K562 (cell line): Measurements from ENCODE around the gene SRD5A1. TPM values are rescaled to one million over a fixed set of nuclear protein-coding genes. Genes with fewer than 3 reads are reported as not detected.

Source experiments
- ATAC-seq: fragments of 200-7000 bp; cut with Tn5 transposase; 3 replicates; pipeline ENCODE4 v1.9.1; 2020; ENCODE audit warnings: moderate library complexity
- BruUV-seq: library from RNA; stranded (reverse); fragments of 400-500 nt; replicated peaks from 2 replicates; lab custom pipeline; 2021; lab: Mats Ljungman, UMichigan
- CTCF ChIA-PET: fragments of 300-600 bp; formaldehyde crosslinking; extraction: SDS; loops from one replicate; lab custom pipeline; 2021; ENCODE audit warnings: low intra/inter-chr PET ratio; lab: Yijun Ruan, JAX
- POLR2A ChIA-PET: fragments of 300-600, 350-650 bp; sonication (Branson Sonifier 250); formaldehyde crosslinking; extraction: SDS; loops from one replicate; lab custom pipeline; 2021; ENCODE audit warnings: antibody characterized with exemption, inconsistent platforms; lab: Yijun Ruan, JAX
- DNase-seq, 4 experiments: peaks; one replicate each; pipeline versions ENCODE4 v3.0.0 to v3.0.0-alpha.2; 2011 to 2018; ENCODE audit warnings: low spot score in 3 of 4, mixed read lengths in 3 of 4; ENCODE audit errors: extremely low read depth in 1 of 4
- FAIRE-seq: peaks from 2 replicates; lab custom pipeline; 2011; peaks lifted over from hg19 to GRCh38; lab: Jason Lieb, UNC
- H2AFZ ChIP-seq: 2 replicates; pipeline ENCODE4 v1.6.0; 2011; ENCODE audit warnings: low read depth, low read length, control low read depth, inconsistent platforms
- H3K27ac ChIP-seq: fragments of 200-600 bp; 3 replicates; pipeline ENCODE4 v1.8.0; 2011; ENCODE audit warnings: low read depth, mild to moderate bottlenecking, control low read depth, inconsistent platforms, low read length, moderate library complexity, mixed read lengths; ENCODE audit errors: extremely low read depth
- H3K27me3 ChIP-seq, 2 experiments: fragments of 300-600 bp in 1 of 2; 2 replicates in 1 of 2; 3 replicates in 1 of 2; pipeline versions ENCODE4 v1.6.0 to v1.8.0; 2011; ENCODE audit warnings: inconsistent platforms in 2 of 2, low read length in 2 of 2, mild to moderate bottlenecking in 1 of 2, mixed read lengths in 1 of 2, moderate library complexity in 1 of 2; ENCODE audit not compliant: control insufficient read depth in 2 of 2, insufficient read depth in 2 of 2
- H3K36me3 ChIP-seq: fragments of 300-600 bp; 3 replicates; pipeline ENCODE4 v1.8.0; 2011; ENCODE audit warnings: mild to moderate bottlenecking, low read length, inconsistent platforms; ENCODE audit not compliant: control insufficient read depth, insufficient read depth
- H3K4me1 ChIP-seq, 2 experiments: fragments of 200-600 bp in 1 of 2; replicated peaks in 1 of 2; 2 replicates in 1 of 2; 3 replicates in 1 of 2; pipeline versions ENCODE4 v1.5.1 to v1.8.0; 2011; ENCODE audit warnings: inconsistent platforms in 2 of 2, low read length in 2 of 2, mild to moderate bottlenecking in 1 of 2, mixed read lengths in 1 of 2, moderate library complexity in 1 of 2; ENCODE audit not compliant: control insufficient read depth in 2 of 2, insufficient read depth in 2 of 2
- H3K4me2 ChIP-seq: 2 replicates; pipeline ENCODE4 v1.6.1; 2011; ENCODE audit warnings: low read length, control low read depth, inconsistent platforms, mixed read lengths; ENCODE audit not compliant: insufficient read depth
- H3K4me3 ChIP-seq: fragments of 200-600 bp; sonication (generic), shearing (Covaris generic); 2 replicates; pipeline ENCODE4 v1.5.1; 2016; ENCODE audit warnings: control low read depth, inconsistent platforms
- H3K79me2 ChIP-seq: fragments of 200-600 bp; 3 replicates; pipeline ENCODE4 v1.8.0; 2011; ENCODE audit warnings: low read length, inconsistent platforms; ENCODE audit not compliant: control insufficient read depth, insufficient read depth
- H3K9ac ChIP-seq, 2 experiments: 2 replicates each; pipeline versions ENCODE4 v1.6.0 to v1.6.1; 2011; ENCODE audit warnings: low read depth in 2 of 2, low read length in 2 of 2, control low read depth in 1 of 2, inconsistent platforms in 1 of 2, mild to moderate bottlenecking in 1 of 2, mixed read lengths in 1 of 2; ENCODE audit not compliant: insufficient read depth in 1 of 2
- H3K9me1 ChIP-seq: one replicate; pipeline ENCODE4 v1.6.0; 2011; ENCODE audit warnings: inconsistent platforms, mild to moderate bottlenecking, low read length, moderate library complexity; ENCODE audit not compliant: control insufficient read depth, insufficient read depth
- H3K9me3 ChIP-seq: replicated peaks from 2 replicates; pipeline ENCODE4 v1.5.1; 2011; ENCODE audit warnings: low read depth, low read length, inconsistent platforms; ENCODE audit not compliant: control insufficient read depth, insufficient read depth
- H4K20me1 ChIP-seq: replicated peaks from 2 replicates; pipeline ENCODE4 v1.6.1; 2011; ENCODE audit warnings: low read length, inconsistent platforms, mixed read lengths; ENCODE audit not compliant: control insufficient read depth, insufficient read depth
- CTBP1 ChIP-seq: fragments of 450-650 bp; IDR thresholded peaks from 2 replicates; pipeline ENCODE4 v1.6.1; 2016; ENCODE audit warnings: borderline replicate concordance
- EGR1 ChIP-seq: fragments of 450-650 bp; conservative IDR thresholded peaks from 2 replicates; pipeline ENCODE4 v1.6.1; 2017; ENCODE audit warnings: mild to moderate bottlenecking
- ESRRB ChIP-seq: fragments of 250-450 bp; sonication (Bioruptor Pico); IDR thresholded peaks from 2 replicates; pipeline ENCODE4 v1.5.0; 2020; ENCODE audit warnings: mild to moderate bottlenecking, moderate library complexity, borderline replicate concordance
- HNRNPK ChIP-seq: fragments of 200-400 bp; formaldehyde crosslinking; IDR thresholded peaks from one replicate; pipeline ENCODE4 v1.6.1; 2018; ENCODE audit warnings: mild to moderate bottlenecking, low read depth, low read length; ENCODE audit not compliant: poor library complexity, severe bottlenecking
- KDM5B ChIP-seq: fragments of 200-600 bp; sonication (generic); IDR thresholded peaks from 2 replicates; pipeline ENCODE4 v1.6.1; 2012; ENCODE audit warnings: low read depth, mild to moderate bottlenecking, moderate library complexity, low read length, control low read depth, inconsistent platforms; ENCODE audit not compliant: insufficient replicate concordance
- NCOA4 ChIP-seq: fragments of 450-650 bp; IDR thresholded peaks from 2 replicates; pipeline ENCODE4 v1.6.1; 2018; ENCODE audit warnings: mild to moderate bottlenecking; ENCODE audit not compliant: partially characterized antibody
- PHF8 ChIP-seq: fragments of 200-600 bp; sonication (generic); IDR thresholded peaks from 2 replicates; pipeline ENCODE4 v1.6.1; 2012; ENCODE audit warnings: mixed run types, mild to moderate bottlenecking, inconsistent platforms, low read length, moderate library complexity, borderline replicate concordance
- POLR3G ChIP-seq: IDR thresholded peaks from 2 replicates; pipeline ENCODE4 v1.6.1; 2011; ENCODE audit not compliant: insufficient read length, insufficient replicate concordance; ENCODE audit errors: extremely low read depth
- SAFB ChIP-seq: fragments of 200-400 bp; formaldehyde crosslinking; IDR thresholded peaks from 2 replicates; pipeline ENCODE4 v1.6.1; 2017; ENCODE audit warnings: low read depth, low read length, borderline replicate concordance
- SIN3A ChIP-seq, 2 experiments: fragments of 150-350 bp in 1 of 2; IDR thresholded peaks; 2 replicates each; pipeline ENCODE4 v1.6.1; 2011 to 2016; ENCODE audit warnings: borderline replicate concordance in 2 of 2, low read depth in 2 of 2, low read length in 2 of 2, mild to moderate bottlenecking in 2 of 2, moderate library complexity in 2 of 2; ENCODE audit not compliant: control insufficient read depth in 1 of 2
- ZBTB7A ChIP-seq: IDR thresholded peaks from 2 replicates; pipeline ENCODE4 v1.6.1; 2011; ENCODE audit warnings: low read depth, mild to moderate bottlenecking, low read length, moderate library complexity, borderline replicate concordance; ENCODE audit not compliant: control insufficient read depth
- ZKSCAN1 ChIP-seq: fragments of 150-350 bp; IDR thresholded peaks from 2 replicates; pipeline ENCODE4 v1.6.1; 2016; ENCODE audit warnings: low read depth, low read length
- ZNF175 ChIP-seq: fragments of 200-800 bp; sonication (Bioruptor generic); IDR thresholded peaks from 2 replicates; pipeline ENCODE4 v1.6.1; 2016; ENCODE audit warnings: low read depth, mild to moderate bottlenecking, missing genetic modification characterization, missing compliant biosample characterization
- ZNF589 ChIP-seq: fragments of 200-800 bp; sonication (Bioruptor generic); IDR thresholded peaks from 2 replicates; pipeline ENCODE4 v1.6.1; 2016; ENCODE audit warnings: low read depth, missing genetic modification characterization, missing compliant biosample characterization
- WGBS: fragments of 100-300 bp; shearing (Covaris generic); methylation state at CpG from one replicate; pipeline ENCODE4 v1.1.6; 2016; ENCODE audit warnings: low coverage, mixed read lengths; ENCODE audit not compliant: insufficient coverage; ENCODE audit errors: missing lambda C conversion rate; 5-methylcytosine and 5-hydroxymethylcytosine counted together
- in situ Hi-C: fragments of 300-500 bp; cut with MboI; formaldehyde crosslinking; loops from 4 replicates; pipeline ENCODE4 v1.15.0; 2018; ENCODE audit warnings: inconsistent platforms, mixed read lengths
- intact Hi-C: fragments of 100-400 bp; cut with micrococcal nuclease; formaldehyde crosslinking; loops from 2 replicates; pipeline ENCODE4 v1.14.2; 2022
- polyA plus RNA-seq, 8 experiments: library from polyadenylated mRNA; depleted of rRNA in 4 of 8; stranded (reverse) in 5 of 8; unstranded in 3 of 8; fragments of >200 nt; fragmentation: Nextera tagmentation in 2 of 8; fragmentation: Illumina TruSeq in 1 of 8; extraction: Ambion mirVana in 2 of 8; extraction: Trizol in 1 of 8; gene quantifications; 2 replicates each; pipeline versions ENCODE4 v1.2.1 to v1.2.3, GENCODE V29; 2011 to 2014; ENCODE audit warnings: inconsistent platforms in 1 of 8, missing spikeins in 1 of 8
- total RNA-seq, 7 experiments: library from RNA; depleted of rRNA in 6 of 7; stranded (reverse); fragments of >200 nt in 6 of 7; fragmentation: Illumina TruSeq in 2 of 7; extraction: Trizol in 2 of 7; gene quantifications; 2 replicates each; pipeline versions ENCODE4 v1.2.1 to v1.2.3, GENCODE V29; 2011 to 2021; ENCODE audit warnings: low replicate concordance in 1 of 7
- TF ChIP-seq, protein P1 (sequence below), 2 experiments: fragments of 200-800 bp in 1 of 2; sonication (Bioruptor generic) in 1 of 2; sonication (generic) in 1 of 2; formaldehyde crosslinking in 1 of 2; IDR thresholded peaks in 1 of 2; conservative IDR thresholded peaks in 1 of 2; 2 replicates each; pipeline versions ENCODE4 v1.5.0 to v1.6.1; 2016 to 2020; ENCODE audit warnings: missing compliant biosample characterization in 1 of 2, missing genetic modification characterization in 1 of 2, missing genetic modification reagents in 1 of 2
- TF ChIP-seq, protein P2 (sequence below): fragments of 200-800 bp; sonication (Bioruptor generic); IDR thresholded peaks from 2 replicates; pipeline ENCODE4 v1.6.1; 2017; ENCODE audit warnings: missing genetic modification characterization, missing compliant biosample characterization

SRD5A1 gene
- total and polyA plus RNA-seq, 9 of the 15 experiments (the other 6 are each of a cell fraction or from before 2014, with no cell fraction given), result 1.3 to 22.6 (median 8.1) TPM

DNA sequence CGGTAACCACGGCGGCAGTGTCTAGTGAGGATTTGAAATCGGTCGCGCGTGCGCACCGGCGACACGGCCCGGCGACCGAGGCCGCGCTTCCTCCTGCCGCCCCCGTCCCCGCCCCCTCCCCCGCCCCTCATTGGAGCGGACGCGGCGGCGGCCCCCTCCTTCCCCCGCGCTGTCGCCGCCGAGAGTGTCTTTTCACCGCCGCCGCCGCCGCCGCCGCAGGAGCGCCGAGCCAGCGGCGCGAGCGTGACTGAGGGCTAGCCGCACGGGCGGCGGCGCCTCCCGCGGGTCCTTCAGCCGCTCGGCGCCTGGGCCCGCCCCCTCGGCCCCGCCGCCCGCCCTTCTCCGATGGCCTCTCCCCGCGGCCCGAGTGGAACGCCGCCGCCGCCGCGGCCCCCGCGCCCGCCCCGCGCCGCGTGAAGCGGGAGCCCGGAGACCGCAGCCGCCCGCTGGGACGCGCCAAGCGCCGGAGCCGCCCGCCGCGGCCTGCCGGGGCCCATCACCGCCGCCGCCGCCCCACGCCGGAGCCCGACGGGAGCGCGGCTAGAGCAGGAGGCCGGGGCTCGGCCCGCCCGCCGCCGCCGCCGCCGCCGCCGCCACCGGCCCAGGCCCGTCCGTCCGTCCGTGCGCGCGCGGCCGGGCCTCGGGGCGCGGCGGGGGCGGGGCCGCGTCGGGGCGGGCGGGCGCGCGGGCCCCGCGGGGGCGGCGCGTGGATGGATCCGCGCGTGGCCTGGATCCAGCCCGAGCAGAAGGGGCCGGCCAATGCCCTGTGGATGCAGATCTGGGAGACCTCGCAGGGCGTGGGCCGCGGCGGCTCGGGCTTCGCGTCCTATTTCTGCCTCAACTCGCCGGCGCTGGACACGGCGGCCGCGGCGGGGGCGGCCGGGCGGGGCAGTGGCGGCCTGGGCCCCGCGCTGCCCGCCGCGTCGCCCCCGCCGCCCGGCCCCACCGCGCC, 80.3 kb downstream of the SRD5A1 start, which contains the start of gene TENT4A:
TSS of gene TENT4A (plus strand) at position 159 of the 952 bp plus-strand sequence. CDS start at position 711, 552 bp downstream.
- Histone ChIP-seq H3K4me1 (peaks cover 29 to 38% of the 10 kb centered on the region in 2 experiments; a peak in 4 of 5 replicates), H3K9me1 (peaks cover 22% of the 10 kb centered on the region), H3K4me3 (peak within 1 kb of the TSS; percentile 83), H3K27ac (peak within 1 kb of the TSS; percentile 94), H3K36me3 (peaks cover 32% of the 10 kb centered on the region), H3K79me2 (peaks cover 45% of the 10 kb centered on the region), H4K20me1 (peaks cover 41% of the 10 kb centered on the region), H3K9ac (peak within 1 kb of the TSS; percentile 95 to 96), H2AFZ (peak within 1 kb of the TSS; percentile 85), H3K27me3 (no peaks in the 10 kb centered on the region), H3K4me2 (peak within 1 kb of the TSS; percentile 91), H3K9me3 (no peaks in the 10 kb centered on the region)
- no peak for FAIRE-seq
- POLR2A ChIA-PET, result interaction anchor here (0.6 to 1.5 kb wide), 5 partner anchors 10 to 1714 kb away, joined by 3 to 6 read pairs (median 3); no protein-coding TSS in a partner anchor
- in situ Hi-C loops (no loop called here), intact Hi-C loops (loop anchor here (1.0 to 10.0 kb wide), 2 partner anchors 80 to 339 kb away; partner anchors contain the start of genes MED10, NSUN2 and SRD5A1)
- WGBS, result 1% methylated on average over 29 of the region's 174 CpGs
- peak; percentile 48 to 99 (median 98) for DNase-seq
- no peak for ATAC-seq
- CTCF ChIA-PET, result no interaction called here
- no TSS peak for BruUV-seq
- TF ChIP-seq, protein P1, sequence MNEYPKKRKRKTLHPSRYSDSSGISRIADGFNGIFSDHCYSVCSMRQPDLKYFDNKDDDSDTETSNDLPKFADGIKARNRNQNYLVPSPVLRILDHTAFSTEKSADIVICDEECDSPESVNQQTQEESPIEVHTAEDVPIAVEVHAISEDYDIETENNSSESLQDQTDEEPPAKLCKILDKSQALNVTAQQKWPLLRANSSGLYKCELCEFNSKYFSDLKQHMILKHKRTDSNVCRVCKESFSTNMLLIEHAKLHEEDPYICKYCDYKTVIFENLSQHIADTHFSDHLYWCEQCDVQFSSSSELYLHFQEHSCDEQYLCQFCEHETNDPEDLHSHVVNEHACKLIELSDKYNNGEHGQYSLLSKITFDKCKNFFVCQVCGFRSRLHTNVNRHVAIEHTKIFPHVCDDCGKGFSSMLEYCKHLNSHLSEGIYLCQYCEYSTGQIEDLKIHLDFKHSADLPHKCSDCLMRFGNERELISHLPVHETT (CRISPR knock-in tag; conservative IDR thresholded peaks at IDR 0.05 in 1 of 2, IDR thresholded peaks at IDR 0.05 in 1 of 2), result peak in 1 of 2 experiments; percentile 96; a peak in 2 of 4 replicates
- TF ChIP-seq KDM5B, result peak; percentile 20
- no peak for TF ChIP-seq POLR3G
- TF ChIP-seq SIN3A (IDR thresholded peaks at IDR 0.05; ENCODE audit: borderline replicate concordance in 2 of 2, control insufficient read depth in 1 of 2, low read depth in 2 of 2, low read length in 2 of 2), result 0 out of 4 replicates have a peak, but pooled peaks of 1 of the 2 experiments have one; percentile 30
- peak; percentile 83 for TF ChIP-seq SAFB
- peak; percentile 2; the same call in 1 of the 2 replicates for TF ChIP-seq ZKSCAN1
- TF ChIP-seq ZNF175 (CRISPR knock-in tag), result no peak
- TF ChIP-seq, protein P2, sequence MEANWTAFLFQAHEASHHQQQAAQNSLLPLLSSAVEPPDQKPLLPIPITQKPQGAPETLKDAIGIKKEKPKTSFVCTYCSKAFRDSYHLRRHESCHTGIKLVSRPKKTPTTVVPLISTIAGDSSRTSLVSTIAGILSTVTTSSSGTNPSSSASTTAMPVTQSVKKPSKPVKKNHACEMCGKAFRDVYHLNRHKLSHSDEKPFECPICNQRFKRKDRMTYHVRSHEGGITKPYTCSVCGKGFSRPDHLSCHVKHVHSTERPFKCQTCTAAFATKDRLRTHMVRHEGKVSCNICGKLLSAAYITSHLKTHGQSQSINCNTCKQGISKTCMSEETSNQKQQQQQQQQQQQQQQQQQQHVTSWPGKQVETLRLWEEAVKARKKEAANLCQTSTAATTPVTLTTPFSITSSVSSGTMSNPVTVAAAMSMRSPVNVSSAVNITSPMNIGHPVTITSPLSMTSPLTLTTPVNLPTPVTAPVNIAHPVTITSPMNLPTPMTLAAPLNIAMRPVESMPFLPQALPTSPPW (CRISPR knock-in tag), result peak; percentile 90
- TF ChIP-seq CTBP1, result peak; percentile 50; the same call in 1 of the 2 replicates
- no peak for TF ChIP-seq ZNF589 (CRISPR knock-in tag)
- peak; percentile 27; the same call in 1 of the 2 replicates for TF ChIP-seq ZBTB7A
- TF ChIP-seq HNRNPK, result peak; percentile 27
- TF ChIP-seq PHF8, result peak; percentile 34; the same call in 1 of the 2 replicates
- no peak for TF ChIP-seq ESRRB (CRISPR knock-in tag)
- no peak for TF ChIP-seq NCOA4
- TF ChIP-seq EGR1, result peak; percentile 35
